GM12865 (cell line): Measurements from ENCODE around the gene ASIC3.

ENCODE experiments used
- DNase-seq: peaks from one replicate; pipeline ENCODE4 v3.0.0; 2010; ENCODE audit warnings: low read depth
- H3K4me3 ChIP-seq: 2 replicates; pipeline ENCODE4 v1.5.1; 2011; ENCODE audit warnings: mild to moderate bottlenecking, low read depth, low read length, control low read depth
- CTCF ChIP-seq: IDR thresholded peaks from 2 replicates; pipeline ENCODE4 v1.5.1; 2011; ENCODE audit warnings: low read length, control low read depth, low read depth, inconsistent platforms; ENCODE audit not compliant: insufficient read depth; ENCODE audit errors: missing control alignments

The ASIC3 gene

DNA sequence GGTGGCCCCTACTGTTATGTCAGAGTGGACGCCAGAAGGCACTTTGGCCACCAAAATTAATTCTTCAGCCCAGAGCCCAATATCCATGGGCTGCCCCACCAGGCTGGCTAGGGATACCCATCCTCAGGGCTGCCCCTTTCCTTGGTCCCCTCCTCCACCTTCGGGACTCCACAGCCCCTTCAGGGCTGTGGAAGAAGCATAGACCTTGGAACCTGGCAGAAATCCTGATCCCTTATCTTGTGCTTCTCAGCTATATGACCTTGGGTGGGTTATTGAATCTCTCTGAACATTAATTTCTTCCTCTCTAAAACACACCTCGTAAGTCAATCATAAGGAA is 35.5 kb downstream of the ASIC3 start:
- no peak for DNase-seq
- H3K4me3 ChIP-seq, result peak overlapping the region; percentile 84
- no peak for TF ChIP-seq CTCF

DNA sequence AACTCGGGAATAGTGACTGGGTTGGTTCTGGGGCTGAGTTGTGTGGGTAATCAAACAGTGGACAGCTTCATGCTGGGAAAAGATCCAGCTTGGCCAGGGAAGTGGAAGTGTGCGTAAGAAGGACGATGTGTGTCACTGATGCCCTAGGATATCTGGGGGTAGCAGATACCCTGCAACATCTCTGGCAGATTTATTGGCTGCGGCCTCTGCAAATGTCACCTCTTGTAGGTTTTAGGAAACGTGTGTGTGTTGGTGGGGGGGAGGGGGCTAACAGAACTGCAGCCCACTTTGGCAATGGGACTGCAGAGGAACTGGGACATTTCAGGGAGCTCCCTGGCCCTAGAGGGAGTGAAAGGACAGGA is 37.0 kb downstream of the ASIC3 start:
- peak overlapping the region; percentile 70 for H3K4me3 ChIP-seq
- DNase-seq, result no peak
- no peak for TF ChIP-seq CTCF

- TF ChIP-seq CTCF, result no peak
- H3K4me3 ChIP-seq, result peak within 1 kb of the TSS; percentile 70
- peak; percentile 81 for DNase-seq
Measured at GRCh38 chr7:151085691-151086620, 37.6 kb downstream of the ASIC3 start, which contains the start of gene AGAP3. Gene AGAP3, plus strand, starts transcription at chr7:151086475. Its CDS starts 267 bp downstream, at chr7:151086742.

GRCh38 chr7:151086802-151087244 is 38.5 kb downstream of the ASIC3 start:
- DNase-seq, result peak; percentile 45
- no peak for TF ChIP-seq CTCF
- peak overlapping the region; percentile 67 for H3K4me3 ChIP-seq

DNA sequence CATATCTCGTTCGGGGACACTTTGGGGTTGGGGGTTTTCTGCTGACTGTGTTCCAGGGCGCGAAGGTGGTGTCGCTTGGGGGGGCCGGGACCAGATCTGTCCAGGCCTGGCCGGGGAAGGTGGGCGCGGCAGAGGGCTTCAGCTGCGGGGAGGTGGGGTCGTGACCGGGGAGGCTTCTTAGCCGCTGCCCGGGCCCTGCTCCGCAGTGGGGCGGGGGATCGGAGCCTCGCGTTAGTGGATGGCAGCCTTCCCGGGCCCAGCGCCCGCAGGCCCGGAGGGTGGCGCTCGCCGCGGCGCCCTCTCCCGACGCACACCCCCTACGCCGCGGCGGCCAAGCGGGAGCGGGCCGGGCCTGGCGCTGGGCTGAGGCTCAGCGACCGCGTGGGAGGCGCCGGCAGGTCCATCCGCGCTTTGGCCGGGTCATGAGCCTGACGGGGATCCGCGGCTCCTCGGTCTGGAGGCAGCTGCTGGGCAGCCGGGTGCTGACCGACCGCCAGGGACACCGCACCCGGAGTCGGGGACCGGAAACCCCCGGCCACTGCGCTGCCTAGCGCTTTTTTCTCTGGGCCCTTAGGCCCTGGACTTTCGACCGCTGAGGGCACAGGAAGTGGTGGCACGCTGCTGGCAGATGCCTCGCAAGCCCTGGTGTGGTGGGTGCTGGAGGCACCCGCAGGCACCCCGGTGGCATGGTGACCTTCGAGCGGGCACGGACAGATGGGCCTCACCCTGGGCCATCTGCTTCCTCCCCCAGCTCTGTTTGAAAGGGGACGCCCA is 39.1 kb downstream of the ASIC3 start:
- peak; percentile 37 for TF ChIP-seq CTCF
- peak overlapping the region; percentile 67 for H3K4me3 ChIP-seq
- DNase-seq, result peak; percentile 64

DNA sequence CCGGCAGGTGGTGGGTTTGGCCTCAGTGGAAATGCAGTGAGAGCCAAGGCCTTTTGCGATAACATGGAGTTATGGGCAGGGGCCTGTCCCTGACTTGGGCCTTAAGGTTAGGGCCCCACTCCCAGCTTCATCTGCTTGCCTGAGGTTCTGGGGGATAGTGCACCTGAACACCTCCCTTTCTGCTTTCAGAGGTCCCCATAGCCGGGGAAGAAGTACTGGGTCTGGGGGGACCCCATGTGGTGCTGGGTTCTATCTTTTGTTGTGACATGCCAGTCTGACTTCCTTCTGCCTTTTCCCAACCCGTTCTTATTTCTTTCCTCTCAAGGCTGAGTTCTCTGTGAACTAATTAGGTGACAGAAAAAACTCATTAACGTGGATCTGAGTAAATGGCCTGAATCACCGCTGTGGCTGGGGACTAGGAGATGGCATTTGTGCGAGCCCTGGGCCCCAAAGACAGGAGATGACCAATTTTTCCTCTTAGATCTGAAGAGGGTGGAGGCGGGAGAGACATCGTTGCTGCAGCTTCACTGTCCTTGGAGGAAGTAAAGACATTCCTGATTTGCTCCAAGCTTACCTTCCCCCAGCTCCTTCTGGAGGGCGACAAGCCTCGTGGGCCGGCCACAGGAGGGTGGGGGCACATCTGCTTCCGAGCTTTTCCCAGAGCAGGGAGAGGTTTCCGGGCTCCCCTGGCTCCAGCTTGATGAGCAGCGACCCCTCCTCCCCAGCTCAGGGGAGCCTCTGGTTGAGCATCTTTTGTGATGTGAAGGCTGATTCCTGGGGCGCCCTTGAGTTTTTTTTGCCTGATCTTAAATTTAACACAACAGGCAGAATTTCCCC is 39.9 kb downstream of the ASIC3 start:
- DNase-seq, result no peak
- no peak for TF ChIP-seq CTCF
- peak overlapping the region; percentile 67 for H3K4me3 ChIP-seq
